HEK293 (cell line): Measurements from ENCODE around the gene SIRT4.

ENCODE experiments used
- HOXA7 ChIP-seq: sonication (generic); formaldehyde crosslinking; IDR thresholded peaks from 2 replicates; pipeline ENCODE4 v1.8.1; 2022; ENCODE audit warnings: missing genetic modification reagents, borderline replicate concordance
- ZNF366 ChIP-seq: fragments of 450-650 bp; formaldehyde crosslinking; conservative IDR thresholded peaks from 2 replicates; pipeline ENCODE4 v1.5.1; 2016; ENCODE audit warnings: missing biosample characterization, missing genetic modification characterization
- ZNF433 ChIP-seq: fragments of 450-650 bp; formaldehyde crosslinking; IDR thresholded peaks from 2 replicates; pipeline ENCODE4 v1.5.1; 2016; ENCODE audit warnings: missing biosample characterization, missing genetic modification characterization, low read depth
- ZNF561 ChIP-seq: fragments of 450-650 bp; IDR thresholded peaks from 2 replicates; pipeline ENCODE4 v1.5.1; 2018; ENCODE audit warnings: missing biosample characterization, missing genetic modification characterization, borderline replicate concordance
- ZNF777 ChIP-seq: fragments of 450-650 bp; formaldehyde crosslinking; IDR thresholded peaks from 2 replicates; pipeline ENCODE4 v1.5.1; 2017; ENCODE audit warnings: missing biosample characterization, missing genetic modification characterization, borderline replicate concordance
- TF ChIP-seq, protein P1 (sequence below): fragments of 450-650 bp; formaldehyde crosslinking; IDR thresholded peaks from 2 replicates; pipeline ENCODE4 v1.5.1; 2016; ENCODE audit warnings: missing biosample characterization, missing genetic modification characterization
- TF ChIP-seq, protein P2 (sequence below): fragments of 450-650 bp; formaldehyde crosslinking; IDR thresholded peaks from 2 replicates; pipeline ENCODE4 v1.5.1; 2016; ENCODE audit warnings: missing biosample characterization, missing genetic modification characterization

DNA sequence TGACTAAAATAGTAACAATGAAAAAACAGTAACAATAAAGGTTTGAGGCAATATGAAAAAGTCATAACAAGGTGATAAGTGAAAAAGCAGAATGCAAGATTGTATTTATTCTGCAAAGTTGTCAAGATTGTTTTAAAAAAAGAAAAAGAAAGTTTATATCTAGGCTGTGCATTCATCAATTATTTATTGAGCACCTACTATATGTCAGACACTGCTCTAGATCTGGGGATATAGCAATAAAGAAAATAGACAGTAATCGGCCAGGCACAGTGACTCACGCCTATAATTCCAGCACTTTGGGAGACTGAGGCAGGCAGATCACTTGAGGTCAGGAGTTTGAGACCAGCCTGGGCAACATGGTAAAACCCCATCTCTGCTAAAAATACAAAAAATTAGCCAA lies 21.7 kb downstream of the SIRT4 start:
- TF ChIP-seq ZNF366 (tag by site-specific recombination): no peak
- TF ChIP-seq ZNF777: no peak
- TF ChIP-seq, protein P1, sequence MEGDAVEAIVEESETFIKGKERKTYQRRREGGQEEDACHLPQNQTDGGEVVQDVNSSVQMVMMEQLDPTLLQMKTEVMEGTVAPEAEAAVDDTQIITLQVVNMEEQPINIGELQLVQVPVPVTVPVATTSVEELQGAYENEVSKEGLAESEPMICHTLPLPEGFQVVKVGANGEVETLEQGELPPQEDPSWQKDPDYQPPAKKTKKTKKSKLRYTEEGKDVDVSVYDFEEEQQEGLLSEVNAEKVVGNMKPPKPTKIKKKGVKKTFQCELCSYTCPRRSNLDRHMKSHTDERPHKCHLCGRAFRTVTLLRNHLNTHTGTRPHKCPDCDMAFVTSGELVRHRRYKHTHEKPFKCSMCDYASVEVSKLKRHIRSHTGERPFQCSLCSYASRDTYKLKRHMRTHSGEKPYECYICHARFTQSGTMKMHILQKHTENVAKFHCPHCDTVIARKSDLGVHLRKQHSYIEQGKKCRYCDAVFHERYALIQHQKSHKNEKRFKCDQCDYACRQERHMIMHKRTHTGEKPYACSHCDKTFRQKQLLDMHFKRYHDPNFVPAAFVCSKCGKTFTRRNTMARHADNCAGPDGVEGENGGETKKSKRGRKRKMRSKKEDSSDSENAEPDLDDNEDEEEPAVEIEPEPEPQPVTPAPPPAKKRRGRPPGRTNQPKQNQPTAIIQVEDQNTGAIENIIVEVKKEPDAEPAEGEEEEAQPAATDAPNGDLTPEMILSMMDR (tag by site-specific recombination): no peak
- TF ChIP-seq, protein P2, sequence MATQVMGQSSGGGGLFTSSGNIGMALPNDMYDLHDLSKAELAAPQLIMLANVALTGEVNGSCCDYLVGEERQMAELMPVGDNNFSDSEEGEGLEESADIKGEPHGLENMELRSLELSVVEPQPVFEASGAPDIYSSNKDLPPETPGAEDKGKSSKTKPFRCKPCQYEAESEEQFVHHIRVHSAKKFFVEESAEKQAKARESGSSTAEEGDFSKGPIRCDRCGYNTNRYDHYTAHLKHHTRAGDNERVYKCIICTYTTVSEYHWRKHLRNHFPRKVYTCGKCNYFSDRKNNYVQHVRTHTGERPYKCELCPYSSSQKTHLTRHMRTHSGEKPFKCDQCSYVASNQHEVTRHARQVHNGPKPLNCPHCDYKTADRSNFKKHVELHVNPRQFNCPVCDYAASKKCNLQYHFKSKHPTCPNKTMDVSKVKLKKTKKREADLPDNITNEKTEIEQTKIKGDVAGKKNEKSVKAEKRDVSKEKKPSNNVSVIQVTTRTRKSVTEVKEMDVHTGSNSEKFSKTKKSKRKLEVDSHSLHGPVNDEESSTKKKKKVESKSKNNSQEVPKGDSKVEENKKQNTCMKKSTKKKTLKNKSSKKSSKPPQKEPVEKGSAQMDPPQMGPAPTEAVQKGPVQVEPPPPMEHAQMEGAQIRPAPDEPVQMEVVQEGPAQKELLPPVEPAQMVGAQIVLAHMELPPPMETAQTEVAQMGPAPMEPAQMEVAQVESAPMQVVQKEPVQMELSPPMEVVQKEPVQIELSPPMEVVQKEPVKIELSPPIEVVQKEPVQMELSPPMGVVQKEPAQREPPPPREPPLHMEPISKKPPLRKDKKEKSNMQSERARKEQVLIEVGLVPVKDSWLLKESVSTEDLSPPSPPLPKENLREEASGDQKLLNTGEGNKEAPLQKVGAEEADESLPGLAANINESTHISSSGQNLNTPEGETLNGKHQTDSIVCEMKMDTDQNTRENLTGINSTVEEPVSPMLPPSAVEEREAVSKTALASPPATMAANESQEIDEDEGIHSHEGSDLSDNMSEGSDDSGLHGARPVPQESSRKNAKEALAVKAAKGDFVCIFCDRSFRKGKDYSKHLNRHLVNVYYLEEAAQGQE (tag by site-specific recombination): no peak
- TF ChIP-seq ZNF561 (tag by site-specific recombination): no peak
- TF ChIP-seq ZNF433: no peak
- TF ChIP-seq HOXA7 (CRISPR knock-in tag): no peak
